NCI-H345 treated with DMSO at 0.1 percent for 48 hours (cell line): ENCODE measurements around the gene SBK1.

Experiments
- DNase-seq: peaks from one replicate; lab custom pipeline; 2025; ENCODE audit not compliant: unreplicated experiment; lab: John Stamatoyannopoulos, UW

Gene SBK1

DNA sequence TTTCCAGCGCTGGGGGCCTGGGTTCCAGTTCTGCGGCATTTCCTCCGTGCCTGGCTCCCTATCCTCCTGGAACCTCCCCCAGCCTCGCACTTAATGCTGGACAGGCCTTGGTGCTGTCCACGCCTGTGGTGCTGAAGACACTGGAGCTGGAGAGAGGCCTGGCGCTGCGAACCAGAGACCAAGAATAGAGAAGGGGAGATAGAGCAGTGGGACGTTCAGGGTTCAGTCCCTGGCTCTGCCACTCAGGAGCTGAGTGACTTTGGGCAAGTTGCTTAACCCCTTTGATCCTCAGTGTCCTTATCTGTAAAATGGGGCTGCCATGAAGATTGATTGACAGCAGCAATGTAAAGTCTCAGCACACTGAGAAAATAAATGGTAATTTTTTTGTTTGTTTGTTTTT lies 11.9 kb downstream of the SBK1 start:
- no peak for DNase-seq

DNA sequence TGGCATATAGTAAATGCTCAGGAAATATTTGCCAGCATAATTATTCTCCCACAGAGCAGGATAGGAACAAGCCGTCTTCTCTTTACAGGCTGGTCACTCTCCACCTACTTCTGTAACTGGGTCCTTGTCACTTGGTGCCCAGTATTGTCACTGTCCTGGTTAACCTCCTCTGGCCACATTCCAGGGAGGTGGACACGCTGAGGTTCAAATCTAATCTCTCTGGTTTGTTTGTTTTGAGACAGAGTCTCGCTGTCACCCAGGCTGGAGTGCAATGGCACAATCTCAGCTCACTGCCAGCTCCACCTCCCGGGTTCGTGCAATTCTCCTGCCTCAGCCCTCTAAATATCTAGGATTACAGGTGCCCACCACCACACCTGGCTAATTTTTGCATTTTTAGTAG lies 15.6 kb downstream of the SBK1 start:
- no peak for DNase-seq

GRCh38 chr16:28308794-28309584 lies 16.7 kb downstream of the SBK1 start:
- DNase-seq, result no peak

DNA sequence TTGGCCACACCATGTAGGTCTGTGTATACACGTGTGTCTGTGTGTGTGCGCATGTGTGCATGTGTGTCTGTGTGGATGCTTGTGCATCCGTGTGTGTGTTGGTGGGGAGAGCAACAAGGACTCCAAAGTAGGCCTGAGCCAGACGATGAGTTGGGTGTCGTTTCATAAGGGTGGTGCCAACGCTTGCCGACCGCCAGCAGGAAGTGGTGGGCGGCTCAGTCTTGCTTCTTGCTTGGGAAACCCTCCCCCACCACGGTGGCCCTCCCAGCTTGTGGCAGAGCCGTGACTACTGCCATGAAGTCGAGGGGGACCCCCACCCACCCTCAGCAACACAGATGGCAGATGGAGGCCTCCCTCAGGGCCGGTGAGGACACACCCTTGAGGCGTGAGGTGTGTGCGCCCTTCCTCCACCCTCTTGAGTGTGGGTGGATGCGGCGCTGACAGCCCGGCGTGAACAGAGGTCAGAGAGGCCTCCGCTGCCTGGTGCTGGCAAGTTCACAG lies 17.5 kb downstream of the SBK1 start:
- DNase-seq, result no peak

DNA sequence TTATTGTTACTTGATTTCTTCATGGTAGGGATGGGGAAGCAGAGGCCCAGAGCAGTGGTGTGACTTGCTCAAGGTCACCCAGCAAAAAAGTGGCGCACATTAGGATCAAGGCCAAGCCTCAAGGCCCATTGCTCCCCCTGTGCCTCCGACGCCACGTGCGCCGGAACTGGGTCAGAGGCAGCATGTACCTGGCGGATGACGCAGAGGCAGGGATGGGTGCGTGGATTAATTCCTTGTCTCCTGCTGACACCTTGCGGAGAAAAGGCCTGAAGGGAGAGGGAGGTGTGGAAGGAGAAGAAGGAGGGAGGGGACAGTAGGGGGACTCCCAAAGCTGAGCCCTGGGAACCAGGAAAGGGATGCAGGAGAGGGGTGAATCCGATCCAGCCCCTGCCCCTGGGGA lies 18.5 kb downstream of the SBK1 start:
- no peak for DNase-seq

- no peak for DNase-seq
These were observed 19.1 kb downstream of the SBK1 start for GRCh38 chr16:28311413-28311812.

DNA sequence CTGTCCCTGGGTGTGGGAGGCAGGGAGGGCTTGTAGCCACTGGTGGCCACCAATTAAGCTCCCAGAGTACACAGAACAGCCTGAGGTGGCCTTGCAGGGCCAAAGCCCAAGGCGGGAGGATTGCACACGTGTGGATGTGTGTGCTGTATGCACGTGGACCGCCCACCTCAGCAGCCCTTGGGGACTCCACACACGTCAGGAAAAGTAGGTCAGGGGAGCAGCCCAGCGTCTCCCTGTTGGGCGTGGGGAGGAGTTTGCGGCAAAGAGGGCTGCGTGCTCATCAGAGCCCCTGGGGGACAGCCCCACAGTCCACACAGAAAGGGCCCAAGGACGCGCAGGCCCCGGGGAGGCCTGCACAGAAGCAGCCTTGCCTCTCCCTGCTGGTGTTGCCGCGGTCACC lies 19.6 kb downstream of the SBK1 start:
- no peak for DNase-seq

- no peak for DNase-seq
These were observed 20.0 kb downstream of the SBK1 start for GRCh38 chr16:28312327-28312726.

DNA sequence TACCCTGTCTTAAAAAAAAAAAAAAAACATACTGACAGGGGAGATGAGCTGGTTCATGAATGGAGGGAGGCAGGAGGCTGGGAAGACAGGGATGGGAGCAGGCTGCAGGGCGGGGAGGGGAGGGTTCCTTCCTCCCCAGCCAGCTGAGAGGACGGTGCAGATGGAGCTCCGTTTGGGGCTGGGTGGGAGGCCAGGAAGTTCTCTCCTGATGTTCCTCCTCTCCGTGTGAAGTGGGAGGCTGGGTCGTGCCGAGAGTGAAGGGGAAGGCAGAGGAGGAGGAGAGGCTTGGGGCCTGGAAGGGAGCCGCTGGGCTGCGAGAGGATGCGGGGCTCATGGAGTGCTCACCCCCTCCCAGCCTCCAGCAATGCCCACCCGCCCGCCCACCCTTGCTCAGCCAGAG lies 21.3 kb downstream of the SBK1 start:
- DNase-seq, result no peak

DNA sequence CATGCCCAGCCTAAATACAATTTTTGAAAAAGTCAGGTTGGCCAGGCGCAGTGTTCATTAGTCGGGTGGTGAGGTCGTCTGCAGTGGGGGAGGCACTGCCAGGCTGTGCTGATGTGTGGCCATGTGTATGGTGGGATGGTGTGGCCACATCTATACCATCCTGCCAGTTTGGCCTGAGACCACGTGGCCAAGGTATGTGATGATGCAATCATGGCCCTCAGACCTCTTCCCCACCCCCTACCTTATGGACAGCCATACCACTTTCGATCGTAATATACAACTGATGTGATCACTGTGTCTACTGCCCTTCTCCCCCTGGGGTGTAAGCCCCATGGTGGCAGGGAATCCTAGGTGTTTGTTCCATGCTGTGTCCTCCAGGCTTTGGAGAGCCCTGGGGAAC lies 23.7 kb downstream of the SBK1 start:
- DNase-seq, result no peak

DNA sequence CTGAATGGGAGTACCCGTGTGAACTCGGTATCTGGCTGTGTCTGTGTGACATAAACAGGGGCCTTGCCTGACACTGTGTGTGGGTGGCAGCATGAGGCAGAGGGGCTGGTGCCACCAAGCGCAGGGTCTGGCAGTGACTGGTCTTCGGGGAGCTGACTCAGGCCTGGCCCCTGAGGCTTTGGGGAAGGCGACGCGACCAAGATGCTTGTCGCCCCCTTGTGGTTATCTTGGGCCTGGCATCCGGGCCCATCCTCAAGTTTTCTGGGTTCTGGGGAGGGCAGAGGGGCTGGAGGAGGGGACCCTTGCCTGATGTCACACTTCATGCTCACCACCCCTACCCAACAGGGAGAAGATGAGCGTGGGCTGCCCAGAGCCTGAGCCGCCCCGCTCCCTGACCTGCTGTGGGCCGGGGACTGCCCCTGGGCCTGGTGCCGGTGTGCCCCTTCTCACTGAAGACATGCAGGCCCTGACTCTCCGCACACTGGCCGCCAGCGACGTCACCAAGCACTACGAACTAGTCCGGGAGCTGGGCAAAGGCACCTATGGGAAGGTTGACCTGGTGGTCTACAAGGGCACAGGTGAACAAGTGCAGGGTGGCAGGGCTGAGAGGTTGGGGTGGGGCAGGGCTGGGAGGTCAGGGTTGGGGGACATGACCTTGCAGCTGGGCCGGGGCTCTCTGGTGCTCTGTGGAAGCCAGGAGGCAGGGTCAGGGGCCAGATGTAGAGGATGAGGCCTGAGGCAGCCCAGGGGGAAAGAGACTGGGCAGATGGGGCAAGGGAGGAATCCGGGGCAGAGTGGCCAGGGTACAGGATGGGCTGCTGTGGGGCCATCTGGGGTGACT lies 24.9 kb downstream of the SBK1 start:
- peak; percentile 7 for DNase-seq

DNA sequence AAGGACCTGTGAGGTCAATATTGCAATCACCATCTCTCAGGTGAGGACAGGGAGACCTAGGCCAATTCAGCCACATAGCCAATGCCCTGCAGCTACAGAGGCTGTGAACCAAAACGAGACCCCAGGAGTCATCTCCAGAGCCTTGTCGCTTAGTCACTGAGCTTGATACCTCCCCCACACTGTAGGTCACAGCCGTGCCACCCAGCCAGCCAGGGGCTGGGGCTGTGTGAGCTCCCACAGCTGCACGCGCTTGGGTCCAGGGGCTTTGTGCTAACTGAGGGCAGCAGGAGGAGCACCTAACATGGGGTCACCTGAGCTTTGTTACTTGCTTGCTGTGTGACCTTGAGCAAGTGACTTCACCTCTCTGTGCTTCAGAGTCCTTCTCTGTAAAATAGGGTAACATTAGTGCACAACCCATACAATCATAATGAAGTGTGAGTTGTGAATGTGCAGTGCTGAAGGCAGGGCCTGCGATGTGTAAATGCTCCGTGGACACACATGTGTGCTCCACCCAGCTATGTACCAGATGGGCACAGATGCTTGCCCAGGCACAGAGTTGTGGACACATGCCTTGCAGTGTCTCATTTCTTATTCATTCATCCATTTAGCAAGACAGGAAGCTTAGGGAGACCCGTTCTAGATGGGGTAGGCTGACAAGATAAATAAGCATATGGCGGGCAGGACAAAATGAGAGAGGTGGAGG lies 25.9 kb downstream of the SBK1 start:
- DNase-seq, result no peak

GRCh38 chr16:28319476-28320022 lies 27.2 kb downstream of the SBK1 start:
- no peak for DNase-seq

DNA sequence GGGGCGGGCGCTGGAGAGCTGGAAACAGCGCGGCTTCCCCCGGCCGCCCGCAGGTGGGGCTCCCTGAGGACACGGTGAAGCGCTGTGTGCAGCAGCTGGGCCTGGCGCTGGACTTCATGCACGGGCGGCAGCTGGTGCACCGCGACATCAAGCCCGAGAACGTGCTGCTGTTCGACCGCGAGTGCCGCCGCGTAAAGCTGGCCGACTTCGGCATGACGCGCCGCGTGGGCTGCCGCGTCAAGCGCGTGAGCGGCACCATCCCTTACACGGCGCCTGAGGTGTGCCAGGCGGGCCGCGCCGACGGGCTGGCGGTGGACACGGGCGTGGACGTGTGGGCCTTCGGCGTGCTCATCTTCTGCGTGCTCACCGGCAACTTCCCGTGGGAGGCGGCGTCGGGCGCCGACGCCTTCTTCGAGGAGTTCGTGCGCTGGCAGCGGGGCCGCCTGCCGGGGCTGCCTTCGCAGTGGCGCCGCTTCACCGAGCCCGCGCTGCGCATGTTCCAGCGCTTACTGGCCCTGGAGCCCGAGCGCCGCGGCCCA lies 27.8 kb downstream of the SBK1 start:
- no peak for DNase-seq

DNA sequence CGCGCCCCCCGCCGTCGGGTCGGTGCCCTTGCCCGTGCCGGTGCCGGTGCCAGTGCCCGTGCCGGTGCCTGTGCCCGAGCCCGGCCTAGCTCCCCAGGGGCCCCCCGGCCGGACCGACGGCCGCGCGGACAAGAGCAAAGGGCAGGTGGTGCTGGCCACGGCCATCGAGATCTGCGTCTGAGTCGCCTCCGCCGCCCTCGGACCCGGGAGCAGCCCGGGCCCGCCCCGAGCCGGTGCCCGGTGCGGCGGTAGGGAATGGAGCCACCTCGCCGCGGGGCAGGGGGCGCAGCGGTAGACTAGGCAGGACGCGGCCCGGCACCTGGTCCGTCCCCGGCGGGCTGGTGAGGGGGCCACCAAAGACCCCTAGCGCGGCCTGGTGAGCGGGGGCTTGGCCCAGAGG lies 28.4 kb downstream of the SBK1 start:
- DNase-seq, result no peak

- DNase-seq, result no peak
These were observed 29.5 kb downstream of the SBK1 start for GRCh38 chr16:28321700-28322411.

DNA sequence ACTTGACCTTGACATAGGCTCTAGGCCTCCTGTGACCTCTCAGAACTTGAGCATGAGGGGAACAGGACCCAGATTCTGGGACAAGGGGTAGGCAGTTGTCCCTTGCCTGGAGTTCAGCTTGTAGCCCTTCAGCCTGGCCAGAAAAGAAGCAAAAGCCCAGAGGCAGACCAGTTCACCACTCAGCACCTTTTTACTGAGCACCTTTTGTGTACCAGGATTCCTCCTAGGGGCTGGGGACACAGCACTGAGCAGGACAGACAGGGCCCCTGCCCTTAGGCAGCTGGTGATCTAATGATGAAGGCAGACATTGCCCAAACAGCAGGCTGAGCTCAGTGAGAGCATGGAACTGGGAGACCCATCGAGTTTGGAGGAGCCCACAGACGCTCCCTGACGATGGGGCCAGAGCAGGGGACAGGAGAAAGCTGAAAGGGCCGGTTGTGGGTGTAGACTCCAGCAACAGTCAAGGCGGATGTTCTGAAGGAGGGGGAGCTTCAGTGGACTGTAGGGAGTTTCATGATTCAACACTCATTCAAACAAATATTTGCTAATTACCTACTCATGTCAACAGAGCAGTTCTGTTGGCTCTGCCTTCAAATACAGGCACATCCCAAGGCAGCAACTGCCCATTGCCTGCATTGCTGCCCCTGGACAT lies 32.0 kb downstream of the SBK1 start:
- no peak for DNase-seq

DNA sequence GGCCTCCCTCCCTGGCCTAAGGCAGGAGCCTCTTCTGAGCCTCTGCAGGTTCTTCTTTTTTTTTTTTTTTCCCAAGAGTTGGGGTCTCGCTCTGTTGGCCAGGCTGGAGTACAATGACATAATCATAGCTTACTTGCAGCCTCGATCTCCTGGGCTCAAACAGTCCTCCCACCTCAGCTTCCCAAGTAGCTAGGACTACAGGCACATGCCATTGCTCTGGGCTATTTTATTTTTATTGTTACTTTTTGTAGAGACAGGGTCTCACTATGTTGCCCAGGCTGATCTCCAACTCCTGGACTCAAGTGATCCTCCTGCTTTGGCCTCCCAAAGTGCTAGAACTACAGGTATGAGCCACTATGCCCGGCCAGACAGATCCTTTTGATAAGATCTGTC lies 32.6 kb downstream of the SBK1 start:
- no peak for DNase-seq

GRCh38 chr16:28326881-28327610 lies 34.7 kb downstream of the SBK1 start:
- DNase-seq, result no peak
